HT-29 (cell line): Measurements from ENCODE around the gene ANKRD11. TPM values are rescaled to one million over a fixed set of nuclear protein-coding genes. Genes with fewer than 3 reads are reported as not detected.
"Not testable (repeated sequence)": the region's sequence is repeated elsewhere in the genome, so short reads cannot be mapped to it uniquely, and the experiment has no call there.

Experiments
- DNase-seq: peaks from one replicate; pipeline ENCODE4 v3.0.0-alpha.2; 2015; ENCODE audit warnings: low spot score
- total RNA-seq: library from RNA; depleted of rRNA; stranded (reverse); fragments of >200 nt; shearing (Covaris generic); gene quantifications from 2 replicates; pipeline ENCODE4 v1.2.3, GENCODE V29; 2014

ANKRD11 gene
- total RNA-seq, 1 experiment from 2014 or later = 122 TPM

DNA sequence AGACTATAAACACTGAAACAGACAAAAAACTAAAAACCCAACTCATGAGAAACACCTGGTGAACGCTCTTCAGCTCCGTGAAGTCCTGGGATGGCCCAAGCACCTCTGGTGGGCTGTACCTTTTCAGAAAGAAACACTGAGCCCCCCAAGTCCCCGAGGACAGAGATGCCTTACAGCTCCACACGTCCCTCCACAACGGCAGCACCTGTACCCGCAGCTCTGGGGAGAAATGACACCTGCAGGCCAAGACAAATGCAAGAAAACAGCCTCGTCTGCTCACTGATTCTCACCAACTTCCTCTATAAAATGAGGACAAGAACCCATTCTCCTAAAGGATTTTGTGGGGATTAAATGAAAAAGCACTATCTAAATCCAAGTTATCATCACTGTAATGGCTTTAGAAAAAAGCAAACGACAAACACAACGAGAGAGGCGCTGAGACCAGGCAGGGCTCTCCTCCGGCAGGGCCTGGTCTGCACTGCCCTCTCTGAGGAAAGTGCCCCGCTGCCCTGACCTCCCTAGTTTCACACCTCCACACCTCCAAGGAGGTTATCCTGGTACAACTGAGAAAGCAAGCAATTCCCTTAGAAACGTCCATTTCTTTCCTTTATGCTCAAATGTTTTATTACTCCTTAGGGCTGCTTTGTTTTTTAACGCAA is 158.0 kb downstream of the ANKRD11 start:
- DNase-seq = no peak

- no peak for DNase-seq
Measured at GRCh38 chr16:89331371-89332109, 158.8 kb downstream of the ANKRD11 start.

DNA sequence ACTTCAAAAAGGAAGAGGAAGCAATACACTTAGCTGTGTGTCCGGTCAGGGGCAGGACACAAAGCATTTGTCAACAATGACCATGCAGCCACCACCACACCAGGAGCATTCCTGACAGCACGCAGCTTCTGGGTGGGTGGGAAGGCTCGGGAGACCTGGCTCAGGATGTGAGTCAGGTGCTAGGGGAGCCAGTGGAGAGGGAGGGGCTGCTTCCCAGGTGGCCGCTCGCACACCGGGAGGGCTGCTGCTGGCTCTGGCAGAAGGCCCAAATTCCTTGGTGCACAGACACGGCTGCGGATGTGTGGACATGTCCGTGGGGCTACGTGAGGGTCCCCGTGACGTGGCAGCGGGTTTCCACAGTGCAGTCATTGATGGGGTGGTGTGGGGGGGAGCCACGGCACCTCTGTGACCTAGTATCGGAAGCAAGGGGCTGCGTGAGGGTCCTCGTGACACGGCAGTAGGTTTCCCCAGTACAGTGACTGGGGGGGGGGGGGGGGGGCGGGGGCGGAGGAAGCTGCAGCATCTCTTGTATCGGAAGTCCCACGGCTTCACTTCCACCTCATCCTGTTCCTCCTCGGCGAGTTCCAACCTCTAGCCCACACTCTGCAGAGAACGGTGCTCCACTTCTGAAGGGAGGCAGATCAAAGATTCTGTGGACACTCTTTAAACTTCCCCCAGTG is 160.0 kb downstream of the ANKRD11 start:
- DNase-seq = peak; percentile 84

DNA sequence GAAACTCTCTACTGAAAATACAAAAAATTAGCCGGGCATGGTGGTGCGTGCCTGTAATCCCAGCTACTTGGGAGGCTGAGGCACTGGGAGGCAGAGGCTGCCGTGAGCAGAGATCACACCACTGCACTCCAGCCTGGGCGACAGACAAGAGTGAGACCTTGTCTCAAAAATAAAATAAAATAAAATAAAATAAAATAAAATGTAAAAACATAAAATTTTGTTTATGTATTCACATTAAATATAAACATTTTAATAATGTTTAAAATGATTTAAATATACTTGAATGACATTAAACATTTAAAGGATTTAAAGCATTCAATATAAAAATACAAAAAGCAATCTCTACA is 160.6 kb downstream of the ANKRD11 start:
- DNase-seq = not testable (repeated sequence)

DNA sequence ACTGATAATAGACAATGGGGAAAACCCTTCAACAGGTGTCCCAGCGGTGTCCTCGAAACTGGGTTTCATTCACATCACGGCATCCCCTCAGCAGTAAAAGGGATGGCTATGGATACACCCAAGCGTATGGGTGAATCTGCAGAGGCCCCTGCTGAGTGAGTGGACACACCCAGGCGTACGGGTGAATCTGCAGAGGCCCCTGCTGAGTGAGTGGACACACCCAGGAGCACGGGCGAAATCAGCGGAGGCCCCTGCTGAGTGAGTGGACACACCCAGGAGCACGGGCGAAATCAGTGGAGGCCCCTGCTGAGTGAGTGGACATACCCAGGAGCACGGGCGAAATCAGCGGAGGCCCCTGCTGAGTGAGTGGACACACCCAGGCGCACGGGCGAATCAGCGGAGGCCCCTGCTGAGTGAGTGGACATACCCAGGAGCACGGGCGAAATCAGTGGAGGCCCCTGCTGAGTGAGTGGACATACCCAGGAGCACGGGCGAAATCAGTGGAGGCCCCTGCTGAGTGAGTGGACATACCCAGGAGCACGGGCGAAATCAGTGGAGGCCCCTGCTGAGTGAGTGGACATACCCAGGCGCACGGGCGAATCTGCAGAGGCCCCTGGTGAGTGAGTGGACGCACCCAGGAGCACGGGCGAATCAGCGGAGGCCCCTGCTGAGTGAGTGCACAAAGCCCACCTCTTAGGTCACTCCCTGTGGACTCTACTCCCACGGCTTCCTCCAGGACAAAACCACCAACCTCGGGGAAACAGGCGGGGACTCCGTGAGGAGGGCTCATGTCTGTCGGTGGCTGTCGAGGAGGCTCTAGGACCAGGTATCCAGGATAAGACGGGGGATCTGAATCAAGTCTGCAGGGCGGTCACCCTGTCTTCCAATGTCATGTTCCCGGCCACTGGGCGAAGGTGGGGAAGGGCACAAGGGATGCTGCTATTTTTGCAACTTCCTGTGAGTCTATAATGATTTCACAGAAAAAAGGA is 161.7 kb downstream of the ANKRD11 start:
- not testable (repeated sequence) for DNase-seq

DNA sequence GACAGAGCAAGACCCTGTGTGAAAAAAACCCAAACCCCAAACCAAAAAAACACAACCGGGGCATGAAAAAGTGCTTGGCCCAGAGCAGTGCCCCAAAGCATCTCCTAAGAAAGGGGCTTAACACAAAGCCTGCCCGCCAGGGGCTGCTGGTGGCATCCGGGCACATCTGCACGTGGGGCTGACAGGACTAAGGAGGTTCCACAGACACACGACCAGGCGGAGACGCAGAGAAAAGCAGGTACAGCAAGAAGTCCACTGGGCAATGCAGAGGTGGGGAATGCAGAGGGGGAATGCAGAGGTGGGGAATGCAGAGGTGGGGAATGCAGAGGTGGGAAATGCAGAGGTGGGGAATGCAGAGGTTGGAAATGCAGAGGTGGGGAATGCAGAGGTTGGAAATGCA is 163.6 kb downstream of the ANKRD11 start:
- no peak for DNase-seq

GRCh38 chr16:89325861-89326471 is 164.4 kb downstream of the ANKRD11 start:
- peak; percentile 58 for DNase-seq

DNA sequence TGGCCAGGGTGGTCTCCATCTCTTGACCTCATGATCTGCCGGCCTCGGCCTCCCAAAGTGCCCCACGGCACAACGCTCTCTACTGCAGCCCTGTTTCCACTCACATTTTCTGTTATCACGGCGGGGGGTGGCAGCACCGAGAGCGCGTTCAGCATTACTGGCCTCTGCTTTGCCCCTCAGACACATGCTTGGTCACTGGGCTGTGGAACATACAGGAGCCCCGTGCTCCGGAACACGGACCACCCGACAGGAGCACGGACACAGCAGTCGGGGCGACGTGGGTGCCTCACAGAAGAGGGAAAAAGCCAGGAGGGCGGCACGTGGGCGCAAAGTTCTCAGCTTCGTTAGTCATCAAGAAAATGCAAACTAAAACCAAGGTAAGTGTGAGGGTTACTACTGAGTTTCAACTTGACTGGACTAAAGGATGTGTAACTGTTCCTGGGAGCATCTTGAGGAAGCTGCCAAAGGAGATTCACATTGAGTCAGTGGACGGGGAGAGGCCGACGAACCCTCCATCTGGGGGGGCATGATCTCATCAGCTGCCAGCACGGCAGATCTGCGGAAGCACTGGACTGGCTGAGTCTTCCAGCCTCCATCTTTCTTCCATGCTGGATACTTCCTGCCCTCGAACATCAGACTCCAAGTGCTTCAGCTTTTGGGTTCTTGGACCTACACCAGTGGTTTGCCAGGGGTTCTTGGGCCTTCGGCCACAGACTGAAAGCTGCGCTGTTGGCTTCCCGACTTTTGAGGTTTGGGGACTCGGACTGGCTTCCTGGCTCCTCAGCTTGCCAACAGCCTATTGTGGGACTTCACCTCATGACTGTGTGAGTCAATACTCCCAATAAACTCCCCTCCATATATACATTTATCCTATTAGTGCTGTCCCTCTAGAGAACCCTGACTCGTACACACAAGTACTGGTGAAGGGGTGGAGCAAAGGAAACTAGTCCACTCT is 166.0 kb downstream of the ANKRD11 start:
- DNase-seq = no peak

GRCh38 chr16:89323120-89323960 is 167.0 kb downstream of the ANKRD11 start:
- no peak for DNase-seq

DNA sequence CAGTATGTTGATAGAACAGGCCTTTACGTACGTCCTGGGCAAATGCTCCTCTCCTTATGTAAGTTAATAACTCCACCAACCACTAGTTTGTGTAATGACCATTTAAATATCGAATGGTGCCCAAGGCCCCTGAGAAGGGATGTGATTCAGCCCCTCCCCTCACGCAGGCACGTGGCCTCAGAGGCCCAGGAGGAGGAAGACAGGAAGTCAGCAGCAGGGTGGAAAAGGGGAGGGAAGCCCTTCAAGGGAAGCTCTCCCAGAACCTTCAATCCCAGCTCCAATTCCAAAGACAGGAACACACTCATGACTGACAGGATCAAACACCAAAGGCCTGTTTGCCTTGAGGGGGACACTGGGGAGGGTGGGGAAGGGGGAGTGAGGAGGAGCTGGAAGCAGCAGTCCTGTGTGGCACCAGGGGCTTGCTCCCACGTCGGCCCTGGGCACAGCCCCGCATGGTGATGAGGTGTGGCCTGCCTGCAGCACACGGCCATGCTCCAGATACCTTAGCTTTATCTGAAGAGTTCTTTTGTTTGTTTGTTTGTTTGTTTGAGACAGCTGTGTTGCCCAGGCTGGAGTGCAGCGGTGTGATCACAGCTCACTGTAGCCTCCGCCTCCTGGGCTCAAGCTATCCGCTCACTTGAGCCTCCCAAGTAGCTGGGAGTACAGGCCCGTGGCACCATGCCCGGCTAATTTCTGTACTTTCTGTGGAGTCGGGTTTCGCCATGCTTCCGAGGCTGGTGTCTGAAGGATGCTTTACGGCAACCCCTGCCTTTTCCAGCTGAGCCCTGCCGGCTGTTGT is 167.8 kb downstream of the ANKRD11 start:
- DNase-seq = peak; percentile 51

- peak; percentile 76 for DNase-seq
Measured at GRCh38 chr16:89320782-89321501, 169.4 kb downstream of the ANKRD11 start.

GRCh38 chr16:89319886-89320781 is 170.2 kb downstream of the ANKRD11 start:
- peak; percentile 35 for DNase-seq

GRCh38 chr16:89319631-89319885 is 170.8 kb downstream of the ANKRD11 start:
- no peak for DNase-seq

- no peak for DNase-seq
Measured at GRCh38 chr16:89318871-89319630, 171.3 kb downstream of the ANKRD11 start.

DNA sequence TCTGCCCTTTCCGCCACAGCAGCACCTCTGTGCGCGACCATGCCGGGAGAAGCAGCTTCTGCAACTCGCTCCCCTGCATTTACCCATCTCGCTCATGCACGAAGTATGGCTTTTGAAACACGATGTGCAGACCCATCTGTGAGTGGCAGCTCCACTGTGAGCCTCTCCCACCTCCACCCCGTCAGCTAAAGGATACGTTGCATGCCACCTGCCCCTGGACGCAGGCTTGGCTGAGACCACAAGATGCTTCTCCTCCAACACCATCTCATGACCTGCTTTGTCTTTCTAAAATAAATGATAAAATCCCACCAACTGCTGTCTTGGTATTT is 172.0 kb downstream of the ANKRD11 start:
- DNase-seq = no peak
